GM12865 (cell line): ENCODE measurements around the gene EDEM2.

Experiments used
- DNase-seq: peaks from one replicate; pipeline ENCODE4 v3.0.0; 2010; ENCODE audit warnings: low read depth
- H3K4me3 ChIP-seq: 2 replicates; pipeline ENCODE4 v1.5.1; 2011; ENCODE audit warnings: mild to moderate bottlenecking, low read depth, low read length, control low read depth
- CTCF ChIP-seq: IDR thresholded peaks from 2 replicates; pipeline ENCODE4 v1.5.1; 2011; ENCODE audit warnings: low read length, control low read depth, low read depth, inconsistent platforms; ENCODE audit not compliant: insufficient read depth; ENCODE audit errors: missing control alignments

The EDEM2 gene

GRCh38 chr20:35146299-35146919 lies 727 bp downstream of the EDEM2 start:
- no peak for TF ChIP-seq CTCF
- DNase-seq = peak; percentile 23
- H3K4me3 ChIP-seq = peak overlapping the region; percentile 90

GRCh38 chr20:35145141-35145564 lies 2.0 kb downstream of the EDEM2 start:
- H3K4me3 ChIP-seq = no peak overlapping the region
- peak; percentile 67 for DNase-seq
- peak; percentile 73 for TF ChIP-seq CTCF

DNA sequence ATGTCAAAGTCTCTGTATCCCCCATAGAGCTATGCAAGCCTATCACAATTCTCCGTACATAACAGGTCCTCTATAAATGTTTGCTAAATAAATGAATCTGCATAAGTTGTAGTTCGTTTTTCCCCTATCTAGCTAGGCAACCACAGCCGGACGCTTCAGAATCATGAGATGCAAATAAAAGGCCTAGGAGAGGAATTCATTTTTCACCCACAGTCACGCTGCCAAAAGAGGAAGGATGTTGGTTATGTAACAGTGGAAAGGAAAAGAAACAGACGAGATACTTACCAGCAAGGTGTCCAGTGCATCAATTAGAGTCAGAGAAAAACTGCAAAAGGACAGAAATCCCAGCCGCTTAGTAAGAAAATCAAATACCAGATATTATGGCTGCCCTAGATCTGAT lies 2.4 kb downstream of the EDEM2 start:
- H3K4me3 ChIP-seq = no peak overlapping the region
- DNase-seq = peak; percentile 55
- no peak for TF ChIP-seq CTCF

DNA sequence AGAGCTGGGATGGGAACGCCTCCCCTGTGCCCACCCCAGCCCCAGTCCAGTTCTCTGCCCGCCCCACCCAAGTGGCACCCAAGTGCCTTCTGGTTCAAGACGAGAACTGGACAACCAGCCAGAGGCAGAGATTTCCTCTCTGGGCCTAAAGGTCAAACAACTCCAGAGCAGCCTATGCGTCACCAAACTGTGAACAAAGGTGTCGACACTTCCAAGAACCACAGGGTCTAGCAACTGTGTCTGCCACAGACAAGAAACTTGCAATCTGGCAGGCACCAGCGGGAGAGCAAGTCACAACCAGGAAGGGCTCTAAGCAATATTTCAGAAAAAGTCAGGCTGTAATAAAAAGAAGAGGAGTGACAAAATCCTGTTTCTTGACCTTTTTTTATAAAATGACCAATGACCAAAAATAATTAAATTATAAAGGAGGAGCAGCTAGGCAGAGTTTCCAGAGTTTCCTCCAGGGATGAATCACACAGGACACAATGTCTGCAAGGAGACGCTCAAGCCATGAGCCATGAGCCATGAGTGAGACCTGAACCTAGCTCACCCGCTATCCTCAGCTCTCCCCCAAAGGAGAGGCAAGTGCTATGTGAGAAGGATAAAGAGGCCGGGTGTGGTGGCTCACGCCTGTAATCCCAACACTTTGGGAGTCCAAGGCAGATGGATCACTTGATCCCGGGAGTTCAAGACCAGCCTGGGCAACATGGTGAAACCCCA lies 11.1 kb downstream of the EDEM2 start:
- no peak for TF ChIP-seq CTCF
- DNase-seq = no peak
- H3K4me3 ChIP-seq = no peak overlapping the region

DNA sequence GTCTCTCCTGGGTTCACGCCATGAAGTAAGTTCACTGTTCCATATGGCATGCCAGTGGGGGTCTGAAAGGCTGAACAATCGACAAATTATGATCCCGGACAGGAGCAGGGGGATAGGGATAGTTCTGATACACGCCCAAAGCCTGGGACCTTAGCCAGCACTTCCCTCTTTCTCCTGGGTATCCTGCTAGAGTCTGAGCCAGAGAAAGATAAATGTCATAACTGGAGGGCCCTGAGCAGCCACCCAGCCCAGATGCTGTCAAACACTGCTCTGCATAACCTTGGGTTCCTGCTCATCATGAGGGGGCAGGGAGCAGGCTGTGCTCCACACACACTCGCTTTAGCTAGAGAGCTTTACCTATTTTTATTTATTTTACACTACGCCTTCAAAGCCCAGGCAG lies 12.3 kb downstream of the EDEM2 start:
- H3K4me3 ChIP-seq = no peak overlapping the region
- no peak for TF ChIP-seq CTCF
- DNase-seq = no peak

- no peak for TF ChIP-seq CTCF
- no peak overlapping the region for H3K4me3 ChIP-seq
- DNase-seq = no peak
Observed at GRCh38 chr20:35134472-35134871, 12.7 kb downstream of the EDEM2 start.
